ENCODE results near the gene WFDC5.

The WFDC5 gene

GRCh38 chr20:45088247-45088646 lies 26.7 kb downstream of the WFDC5 start:
- no peak overlapping the region for H3K9ac ChIP-seq (ENCODE audit: low read depth, low read length)
- no peaks in the 10 kb centered on the region for H3K9me3 ChIP-seq (ENCODE audit: control insufficient read depth, insufficient read depth, low read length)

DNA sequence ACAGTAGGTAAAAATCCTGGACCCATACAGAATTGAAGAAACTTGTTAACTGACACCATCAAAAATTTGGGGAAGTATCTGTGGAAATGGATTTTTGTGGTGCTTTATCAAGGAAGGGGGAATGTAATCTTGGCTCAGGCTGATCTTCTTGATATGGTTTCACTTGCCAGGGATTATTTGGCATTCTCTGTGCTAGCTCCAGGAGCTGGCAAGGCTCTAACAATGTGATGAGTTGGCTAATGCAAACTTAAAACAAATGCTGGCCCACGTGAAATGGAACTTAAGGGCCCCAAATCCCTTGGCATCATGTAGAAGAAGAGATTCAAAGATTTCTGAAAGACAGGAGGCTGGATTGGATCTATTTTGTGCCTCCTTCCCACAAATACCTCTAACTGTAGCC lies 27.2 kb downstream of the WFDC5 start:
- Histone ChIP-seq H3K36me3 (ENCODE audit: control insufficient read depth, insufficient read depth, low read length) (no peaks in the 10 kb centered on the region), H3K9ac (ENCODE audit: low read depth, low read length) (no peak overlapping the region), H3K27ac (ENCODE audit: low read depth, low read length) (no peak overlapping the region), H3K9me3 (ENCODE audit: control insufficient read depth, insufficient read depth, low read length) (no peaks in the 10 kb centered on the region), H3K4me3 (ENCODE audit: low read depth, low read length) (no peak overlapping the region), H3K27me3 (ENCODE audit: control insufficient read depth, insufficient read depth, low read length) (no peaks in the 10 kb centered on the region), H3K4me1 (ENCODE audit: control insufficient read depth, insufficient read depth, low read length) (0 out of 2 replicates have a peak, but pooled peaks cover 8% of the 10 kb centered on the region)

More at GRCh38 chr20:45088247-45088646, 26.7 kb downstream of the WFDC5 start:
- no peaks in the 10 kb centered on the region for H3K27me3 ChIP-seq (ENCODE audit: control insufficient read depth, insufficient read depth, low read length)
- H3K27ac ChIP-seq (ENCODE audit: low read depth, low read length): no peak overlapping the region
- H3K4me3 ChIP-seq (ENCODE audit: low read depth, low read length): no peak overlapping the region
- H3K36me3 ChIP-seq (ENCODE audit: control insufficient read depth, insufficient read depth, low read length): no peaks in the 10 kb centered on the region
- H3K4me1 ChIP-seq (ENCODE audit: control insufficient read depth, insufficient read depth, low read length): 0 out of 2 replicates have a peak, but pooled peaks cover 8% of the 10 kb centered on the region

DNA sequence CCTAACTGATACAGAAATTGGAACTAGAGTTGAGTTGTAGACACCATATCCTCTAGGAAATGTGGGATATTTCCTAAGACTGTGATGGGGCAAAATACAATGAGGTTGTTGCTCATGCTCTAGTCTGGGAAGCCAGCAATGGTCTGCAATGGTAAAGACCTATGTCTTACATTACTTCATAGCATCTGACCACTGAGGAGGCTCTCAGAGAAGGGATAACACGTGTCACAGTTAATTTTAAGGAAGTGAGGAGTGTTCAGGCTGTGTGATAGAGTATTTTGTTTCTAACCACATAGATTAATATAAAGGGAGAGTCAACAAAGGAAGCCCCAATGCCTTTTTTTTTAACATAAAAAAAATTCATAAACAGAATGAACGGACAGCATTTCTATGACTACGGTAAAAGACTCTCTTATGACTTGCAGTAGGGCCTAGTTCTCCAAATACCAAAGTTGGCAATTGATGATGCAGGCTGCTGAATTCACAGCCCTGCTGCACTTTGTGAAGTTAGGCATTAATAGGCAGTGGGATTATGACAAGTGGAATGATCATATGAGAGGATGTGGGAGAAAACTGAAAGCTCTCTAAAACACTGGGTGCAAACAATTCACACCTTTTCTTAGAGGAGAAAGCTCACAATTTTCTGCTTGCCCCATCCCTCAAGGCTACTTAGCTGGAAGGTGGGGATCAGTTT lies 27.7 kb downstream of the WFDC5 start:
- Histone ChIP-seq H3K9ac (ENCODE audit: low read depth, low read length) (no peak overlapping the region), H3K9me3 (ENCODE audit: control insufficient read depth, insufficient read depth, low read length) (peaks cover 3% of the 10 kb centered on the region; the same call in 1 of the 2 replicates), H3K27me3 (ENCODE audit: control insufficient read depth, insufficient read depth, low read length) (no peaks in the 10 kb centered on the region), H3K27ac (ENCODE audit: low read depth, low read length) (no peak overlapping the region), H3K4me3 (ENCODE audit: low read depth, low read length) (no peak overlapping the region), H3K4me1 (ENCODE audit: control insufficient read depth, insufficient read depth, low read length) (0 out of 2 replicates have a peak, but pooled peaks cover 8% of the 10 kb centered on the region), H3K36me3 (ENCODE audit: control insufficient read depth, insufficient read depth, low read length) (peaks cover 3% of the 10 kb centered on the region; the same call in 1 of the 2 replicates)

DNA sequence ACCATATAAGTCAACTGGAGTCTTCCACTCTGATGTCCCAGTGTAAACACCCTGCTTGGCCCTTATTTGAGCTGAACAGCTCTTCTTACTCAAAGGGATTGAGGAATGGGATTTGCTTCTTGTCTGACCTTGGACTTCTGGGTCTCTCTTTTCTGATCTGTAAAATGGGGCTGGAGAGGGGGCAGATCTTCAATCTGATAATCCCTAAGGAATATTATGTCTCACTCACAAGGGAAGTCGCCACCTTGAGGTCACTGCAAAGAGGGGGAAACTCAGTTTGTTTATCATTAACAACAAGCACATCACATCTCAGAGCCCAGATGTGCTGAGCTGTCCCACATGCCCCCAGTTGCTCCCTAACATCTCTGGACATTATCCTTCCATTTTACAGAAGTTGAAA lies 29.1 kb downstream of the WFDC5 start:
- H3K9ac ChIP-seq (ENCODE audit: low read depth, low read length): no peak overlapping the region
- no peak overlapping the region for H3K27ac ChIP-seq (ENCODE audit: low read depth, low read length)
- peaks cover 14% of the 10 kb centered on the region for H3K36me3 ChIP-seq (ENCODE audit: control insufficient read depth, insufficient read depth, low read length)
- 0 out of 2 replicates have a peak, but pooled peaks cover 8% of the 10 kb centered on the region for H3K4me1 ChIP-seq (ENCODE audit: control insufficient read depth, insufficient read depth, low read length)
- no peaks in the 10 kb centered on the region for H3K27me3 ChIP-seq (ENCODE audit: control insufficient read depth, insufficient read depth, low read length)
- H3K4me3 ChIP-seq (ENCODE audit: low read depth, low read length): no peak overlapping the region
- peaks cover 3% of the 10 kb centered on the region; the same call in 1 of the 2 replicates for H3K9me3 ChIP-seq (ENCODE audit: control insufficient read depth, insufficient read depth, low read length)

DNA sequence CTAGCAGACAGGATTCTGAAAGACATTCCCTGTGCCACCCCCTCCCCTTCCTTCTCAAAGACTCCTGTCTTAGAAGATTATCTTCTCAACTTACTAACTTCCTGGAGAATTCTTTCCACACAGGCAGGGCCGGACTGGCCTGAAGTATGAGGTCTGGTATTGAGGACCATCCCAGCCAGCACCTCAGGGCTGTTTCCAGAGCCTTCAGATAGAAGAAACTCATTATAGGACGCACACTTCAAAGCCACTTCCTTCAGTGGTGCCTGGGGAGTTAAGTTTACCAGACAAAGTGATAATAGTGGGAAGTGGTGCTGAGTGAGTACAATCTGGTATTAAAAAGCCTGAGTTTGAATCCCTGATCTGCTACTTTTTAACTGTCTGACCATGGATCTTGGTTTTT lies 29.7 kb downstream of the WFDC5 start:
- Histone ChIP-seq H3K4me3 (ENCODE audit: low read depth, low read length) (no peak overlapping the region), H3K36me3 (ENCODE audit: control insufficient read depth, insufficient read depth, low read length) (peaks cover 20% of the 10 kb centered on the region), H3K27me3 (ENCODE audit: control insufficient read depth, insufficient read depth, low read length) (no peaks in the 10 kb centered on the region), H3K4me1 (ENCODE audit: control insufficient read depth, insufficient read depth, low read length) (0 out of 2 replicates have a peak, but pooled peaks cover 8% of the 10 kb centered on the region), H3K27ac (ENCODE audit: low read depth, low read length) (no peak overlapping the region), H3K9ac (ENCODE audit: low read depth, low read length) (no peak overlapping the region), H3K9me3 (ENCODE audit: control insufficient read depth, insufficient read depth, low read length) (peaks cover 3% of the 10 kb centered on the region; the same call in 1 of the 2 replicates)

DNA sequence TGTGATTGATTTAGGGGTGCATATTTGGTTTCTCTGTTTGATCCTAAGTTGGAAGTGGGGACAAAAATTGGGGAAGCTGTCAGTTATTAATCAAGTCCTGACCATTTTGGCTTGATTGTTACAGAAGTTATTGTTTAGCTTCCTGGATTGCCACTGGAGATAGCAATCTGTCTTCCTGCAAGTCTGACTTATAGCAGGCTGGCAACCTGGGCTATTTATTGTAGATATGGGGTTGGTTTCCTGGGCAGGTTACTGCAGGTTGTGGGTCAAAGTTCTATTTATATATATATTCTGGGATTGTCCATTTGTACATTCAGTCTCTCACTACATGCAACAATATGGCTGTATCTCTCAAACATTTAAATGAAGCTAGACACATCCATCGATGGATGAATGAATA lies 31.8 kb downstream of the WFDC5 start:
- Histone ChIP-seq H3K9me3 (ENCODE audit: control insufficient read depth, insufficient read depth, low read length) (peaks cover 3% of the 10 kb centered on the region; the same call in 1 of the 2 replicates), H3K27me3 (ENCODE audit: control insufficient read depth, insufficient read depth, low read length) (no peaks in the 10 kb centered on the region), H3K4me3 (ENCODE audit: low read depth, low read length) (no peak overlapping the region), H3K9ac (ENCODE audit: low read depth, low read length) (no peak overlapping the region), H3K36me3 (ENCODE audit: control insufficient read depth, insufficient read depth, low read length) (peaks cover 20% of the 10 kb centered on the region), H3K4me1 (ENCODE audit: control insufficient read depth, insufficient read depth, low read length) (0 out of 2 replicates have a peak, but pooled peaks cover 5% of the 10 kb centered on the region), H3K27ac (ENCODE audit: low read depth, low read length) (no peak overlapping the region)

DNA sequence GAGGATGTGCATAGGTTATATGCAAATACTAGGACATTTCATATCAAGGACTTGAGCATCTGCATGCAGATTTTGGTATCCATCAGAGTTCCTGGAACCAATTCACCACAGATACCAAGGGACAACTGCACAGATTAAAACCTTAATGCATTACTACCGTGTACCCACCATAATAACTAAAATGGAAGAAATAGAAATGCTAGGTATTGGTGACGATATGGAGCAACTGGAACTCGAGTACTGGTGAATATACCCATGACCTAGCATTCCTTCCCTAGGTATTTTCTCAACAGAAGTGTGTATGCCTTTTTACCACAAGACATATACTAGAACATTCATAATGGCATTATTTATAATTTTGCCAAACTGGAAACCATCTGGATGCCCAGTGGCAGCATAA lies 32.5 kb downstream of the WFDC5 start:
- Histone ChIP-seq H3K9ac (ENCODE audit: low read depth, low read length) (no peak overlapping the region), H3K27me3 (ENCODE audit: control insufficient read depth, insufficient read depth, low read length) (no peaks in the 10 kb centered on the region), H3K4me1 (ENCODE audit: control insufficient read depth, insufficient read depth, low read length) (no peaks in the 10 kb centered on the region), H3K4me3 (ENCODE audit: low read depth, low read length) (no peak overlapping the region), H3K27ac (ENCODE audit: low read depth, low read length) (no peak overlapping the region), H3K9me3 (ENCODE audit: control insufficient read depth, insufficient read depth, low read length) (peaks cover 3% of the 10 kb centered on the region; the same call in 1 of the 2 replicates), H3K36me3 (ENCODE audit: control insufficient read depth, insufficient read depth, low read length) (peaks cover 20% of the 10 kb centered on the region)

DNA sequence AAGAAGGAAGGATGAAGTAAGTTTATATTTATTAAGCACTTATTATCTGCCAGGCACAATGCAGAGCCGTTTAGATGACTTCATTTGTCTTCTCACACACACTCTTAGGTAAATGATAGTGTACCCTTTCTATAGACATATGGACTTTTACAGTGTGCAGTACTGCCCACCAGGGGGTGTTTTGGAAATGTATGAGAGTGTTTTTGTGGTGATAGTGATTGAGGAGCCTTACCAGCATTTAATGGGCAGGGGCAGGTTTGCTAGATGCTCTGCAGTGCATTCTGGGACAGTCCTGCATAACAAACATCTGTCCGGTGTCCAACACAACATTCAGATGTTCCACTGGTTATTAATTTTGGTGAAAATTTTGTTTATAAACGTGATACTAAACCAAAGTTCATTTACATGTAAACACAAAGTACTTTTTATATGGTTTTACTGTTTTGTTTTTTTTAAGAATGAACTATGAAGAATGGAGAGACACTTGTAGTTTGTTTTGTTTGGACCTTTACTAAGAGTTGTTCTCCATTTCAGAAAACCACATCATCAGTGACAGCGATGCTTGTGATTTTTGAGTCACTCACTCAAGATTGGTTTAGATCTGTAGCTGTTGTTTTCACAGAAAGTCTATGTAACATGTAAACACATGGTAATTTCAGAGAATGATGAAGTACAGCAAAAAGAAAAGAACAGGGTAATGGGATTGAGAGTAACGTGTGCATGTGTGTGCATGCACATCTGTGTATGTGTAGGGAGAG lies 33.9 kb downstream of the WFDC5 start:
- Histone ChIP-seq H3K4me3 (ENCODE audit: low read depth, low read length) (no peak overlapping the region), H3K4me1 (ENCODE audit: control insufficient read depth, insufficient read depth, low read length) (peaks cover 8% of the 10 kb centered on the region; the same call in 1 of the 2 replicates), H3K27ac (ENCODE audit: low read depth, low read length) (no peak overlapping the region), H3K36me3 (ENCODE audit: control insufficient read depth, insufficient read depth, low read length) (peaks cover 21% of the 10 kb centered on the region), H3K9ac (ENCODE audit: low read depth, low read length) (no peak overlapping the region), H3K27me3 (ENCODE audit: control insufficient read depth, insufficient read depth, low read length) (no peaks in the 10 kb centered on the region), H3K9me3 (ENCODE audit: control insufficient read depth, insufficient read depth, low read length) (peaks cover 3% of the 10 kb centered on the region; the same call in 1 of the 2 replicates)

GRCh38 chr20:45077559-45077958 lies 37.4 kb downstream of the WFDC5 start:
- Histone ChIP-seq H3K9me3 (ENCODE audit: control insufficient read depth, insufficient read depth, low read length) (peaks cover 2% of the 10 kb centered on the region; the same call in 1 of the 2 replicates), H3K27ac (ENCODE audit: low read depth, low read length) (no peak overlapping the region), H3K36me3 (ENCODE audit: control insufficient read depth, insufficient read depth, low read length) (peaks cover 35% of the 10 kb centered on the region), H3K4me3 (ENCODE audit: low read depth, low read length) (no peak overlapping the region), H3K9ac (ENCODE audit: low read depth, low read length) (no peak overlapping the region), H3K27me3 (ENCODE audit: control insufficient read depth, insufficient read depth, low read length) (no peaks in the 10 kb centered on the region), H3K4me1 (ENCODE audit: control insufficient read depth, insufficient read depth, low read length) (peaks cover 8% of the 10 kb centered on the region; the same call in 1 of the 2 replicates)

GRCh38 chr20:45073221-45073620 lies 41.8 kb downstream of the WFDC5 start:
- H3K4me1 ChIP-seq (ENCODE audit: control insufficient read depth, insufficient read depth, low read length): peaks cover 8% of the 10 kb centered on the region; the same call in 1 of the 2 replicates
- no peak overlapping the region for H3K27ac ChIP-seq (ENCODE audit: low read depth, low read length)
- H3K27me3 ChIP-seq (ENCODE audit: control insufficient read depth, insufficient read depth, low read length): no peaks in the 10 kb centered on the region
- H3K4me3 ChIP-seq (ENCODE audit: low read depth, low read length): no peak overlapping the region
- H3K36me3 ChIP-seq (ENCODE audit: control insufficient read depth, insufficient read depth, low read length): peaks cover 15% of the 10 kb centered on the region
- H3K9ac ChIP-seq (ENCODE audit: low read depth, low read length): no peak overlapping the region
- H3K9me3 ChIP-seq (ENCODE audit: control insufficient read depth, insufficient read depth, low read length): no peaks in the 10 kb centered on the region

GRCh38 chr20:45072066-45072465 lies 42.9 kb downstream of the WFDC5 start:
- H3K36me3 ChIP-seq (ENCODE audit: control insufficient read depth, insufficient read depth, low read length): peaks cover 15% of the 10 kb centered on the region
- H3K9me3 ChIP-seq (ENCODE audit: control insufficient read depth, insufficient read depth, low read length): no peaks in the 10 kb centered on the region

More at GRCh38 chr20:45072066-45072465, 42.9 kb downstream of the WFDC5 start:
- no peak overlapping the region for H3K9ac ChIP-seq (ENCODE audit: low read depth, low read length)
- peaks cover 8% of the 10 kb centered on the region; the same call in 1 of the 2 replicates for H3K4me1 ChIP-seq (ENCODE audit: control insufficient read depth, insufficient read depth, low read length)
- no peak overlapping the region for H3K4me3 ChIP-seq (ENCODE audit: low read depth, low read length)
- H3K27ac ChIP-seq (ENCODE audit: low read depth, low read length): no peak overlapping the region
- no peaks in the 10 kb centered on the region for H3K27me3 ChIP-seq (ENCODE audit: control insufficient read depth, insufficient read depth, low read length)

All from HUES48 (cell line).